HG03469 (cell line): ENCODE data around the gene MAPK11.

ENCODE experiments used
- ATAC-seq: cut with Tn5 transposase; IDR thresholded peaks from one replicate; pipeline ENCODE4 v1.9.1; 2021; ENCODE audit warnings: mild to moderate bottlenecking, moderate library complexity, moderate number of reproducible peaks; ENCODE audit not compliant: unreplicated experiment

The MAPK11 gene

GRCh38 chr22:50308597-50308935 lies 38.4 kb upstream of the MAPK11 start:
- no peak for ATAC-seq

GRCh38 chr22:50307890-50308596 lies 37.9 kb upstream of the MAPK11 start:
- ATAC-seq, result no peak

- no peak for ATAC-seq
Observed at GRCh38 chr22:50306753-50307749, 36.9 kb upstream of the MAPK11 start, which contains the start of gene PLXNB2. TSS of gene PLXNB2 (minus strand) at chr22:50307646. CDS start at chr22:50290584, 17,062 bp downstream.

GRCh38 chr22:50305923-50306566 lies 35.9 kb upstream of the MAPK11 start:
- no peak for ATAC-seq

- ATAC-seq, result no peak
Observed at GRCh38 chr22:50305393-50305922, 35.3 kb upstream of the MAPK11 start.

GRCh38 chr22:50304528-50305392 lies 34.6 kb upstream of the MAPK11 start:
- ATAC-seq, result no peak

- no peak for ATAC-seq
Observed at GRCh38 chr22:50303848-50304527, 33.8 kb upstream of the MAPK11 start.

GRCh38 chr22:50303515-50303847 lies 33.3 kb upstream of the MAPK11 start:
- ATAC-seq, result no peak

GRCh38 chr22:50302564-50302963 lies 32.4 kb upstream of the MAPK11 start:
- no peak for ATAC-seq

GRCh38 chr22:50302041-50302541 lies 31.9 kb upstream of the MAPK11 start:
- ATAC-seq, result no peak

GRCh38 chr22:50301581-50301991 lies 31.4 kb upstream of the MAPK11 start:
- no peak for ATAC-seq

GRCh38 chr22:50300620-50301257 lies 30.6 kb upstream of the MAPK11 start:
- no peak for ATAC-seq

GRCh38 chr22:50299785-50300619 lies 29.8 kb upstream of the MAPK11 start:
- ATAC-seq, result no peak

- no peak for ATAC-seq
Observed at GRCh38 chr22:50298937-50299784, 29.0 kb upstream of the MAPK11 start.

- no peak for ATAC-seq
Observed at GRCh38 chr22:50298266-50298637, 28.1 kb upstream of the MAPK11 start.

- no peak for ATAC-seq
Observed at GRCh38 chr22:50297510-50298265, 27.5 kb upstream of the MAPK11 start.
